Thyroid gland (tissue), 4 donors: ENCODE measurements around the gene RNF144A. TPM values are rescaled to one million over a fixed set of nuclear protein-coding genes. Genes with fewer than 3 reads are reported as not detected.
"Not testable (repeated sequence)": the region's sequence is repeated elsewhere in the genome, so short reads cannot be mapped to it uniquely, and the experiment has no call there.

Source experiments
- DNase-seq, 2 donors: peaks; one replicate each; pipeline ENCODE4 v3.0.0-alpha.2; 2019
- H3K27ac ChIP-seq, 3 donors: fragments of 200-600 bp; sonication (generic); 1 replicate in 2 of 3; 2 replicates in 1 of 3; pipeline ENCODE4 v1.5.1; 2016 to 2019; ENCODE audit warnings: mild to moderate bottlenecking in 1 of 3, moderate library complexity in 1 of 3
- H3K27me3 ChIP-seq: fragments of 200-600 bp; sonication (generic); one replicate; pipeline ENCODE4 v1.5.1; 2019
- H3K36me3 ChIP-seq, 2 donors: fragments of 200-600 bp; sonication (generic); one replicate each; pipeline ENCODE4 v1.5.1; 2016 to 2019
- H3K4me1 ChIP-seq, 2 donors: fragments of 200-600 bp; sonication (generic); one replicate each; pipeline ENCODE4 v1.5.1; 2017 to 2019
- H3K4me3 ChIP-seq, 3 donors: fragments of 200-600 bp; sonication (generic); replicated peaks in 1 of 3; 1 replicate in 2 of 3; 2 replicates in 1 of 3; pipeline ENCODE4 v1.5.1; 2016; ENCODE audit warnings: mild to moderate bottlenecking in 1 of 3
- H3K9me3 ChIP-seq: fragments of 200-600 bp; sonication (generic); one replicate; pipeline ENCODE4 v1.5.1; 2017
- POLR2A ChIP-seq, 2 donors: fragments of 450-650 bp; IDR thresholded peaks; one replicate each; pipeline ENCODE4 v1.6.1; 2017; ENCODE audit warnings: antibody characterized with exemption in 2 of 2, mild to moderate bottlenecking in 2 of 2, moderate library complexity in 1 of 2
- WGBS, 2 donors: methylation state at CpG; one replicate each; pipeline ENCODE4 v1.1.5; 2017; 5-methylcytosine and 5-hydroxymethylcytosine counted together
- intact Hi-C: fragments of 100-400 bp; cut with DNase I; formaldehyde crosslinking; loops from one replicate; pipeline ENCODE4 v1.15.1; 2023
- total RNA-seq, 4 donors: library from RNA; depleted of rRNA; stranded (reverse); fragments of >200 nt; gene quantifications; one replicate each; pipeline ENCODE4 v1.2.3, GENCODE V29; 2016
- TF ChIP-seq, protein P1 (sequence below), 6 experiments: fragments of 200-600 bp in 3 of 6; fragments of 450-650 bp in 3 of 6; sonication (generic) in 3 of 6; IDR thresholded peaks; one replicate each; pipeline ENCODE4 v1.5.1; 2016 to 2019; ENCODE audit warnings: antibody characterized with exemption in 6 of 6, mild to moderate bottlenecking in 2 of 6, inconsistent platforms in 1 of 6, moderate library complexity in 1 of 6

RNF144A gene
- total RNA-seq, 4 donors from 2014 or later = 8.0 to 12.2 (median 10.6) TPM

DNA sequence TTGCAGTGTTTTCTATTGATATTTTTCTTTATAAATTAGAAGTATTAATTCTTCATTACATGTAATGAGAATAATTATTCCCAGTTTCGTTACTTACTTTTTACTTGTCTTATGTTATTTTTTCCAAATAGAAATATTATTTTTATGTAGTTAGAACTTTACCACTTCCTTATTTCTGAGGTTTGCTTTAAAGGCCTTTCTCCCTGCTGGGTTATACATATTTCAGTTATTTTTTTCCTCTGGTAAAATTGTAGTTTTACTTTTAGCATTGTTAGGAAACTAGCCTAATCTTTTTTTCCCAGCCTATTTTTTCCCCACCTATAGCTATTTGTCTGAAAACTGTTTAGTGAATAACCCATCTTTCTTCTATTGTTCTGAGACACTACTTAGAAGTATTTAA, 17.1 kb downstream of the RNF144A start:
- no peaks in the 10 kb centered on the region for H3K9me3 ChIP-seq
- intact Hi-C loops = no loop called here
- TF ChIP-seq POLR2A (IDR thresholded peaks at IDR 0.05) = no peak
- TF ChIP-seq, protein P1, sequence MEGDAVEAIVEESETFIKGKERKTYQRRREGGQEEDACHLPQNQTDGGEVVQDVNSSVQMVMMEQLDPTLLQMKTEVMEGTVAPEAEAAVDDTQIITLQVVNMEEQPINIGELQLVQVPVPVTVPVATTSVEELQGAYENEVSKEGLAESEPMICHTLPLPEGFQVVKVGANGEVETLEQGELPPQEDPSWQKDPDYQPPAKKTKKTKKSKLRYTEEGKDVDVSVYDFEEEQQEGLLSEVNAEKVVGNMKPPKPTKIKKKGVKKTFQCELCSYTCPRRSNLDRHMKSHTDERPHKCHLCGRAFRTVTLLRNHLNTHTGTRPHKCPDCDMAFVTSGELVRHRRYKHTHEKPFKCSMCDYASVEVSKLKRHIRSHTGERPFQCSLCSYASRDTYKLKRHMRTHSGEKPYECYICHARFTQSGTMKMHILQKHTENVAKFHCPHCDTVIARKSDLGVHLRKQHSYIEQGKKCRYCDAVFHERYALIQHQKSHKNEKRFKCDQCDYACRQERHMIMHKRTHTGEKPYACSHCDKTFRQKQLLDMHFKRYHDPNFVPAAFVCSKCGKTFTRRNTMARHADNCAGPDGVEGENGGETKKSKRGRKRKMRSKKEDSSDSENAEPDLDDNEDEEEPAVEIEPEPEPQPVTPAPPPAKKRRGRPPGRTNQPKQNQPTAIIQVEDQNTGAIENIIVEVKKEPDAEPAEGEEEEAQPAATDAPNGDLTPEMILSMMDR (IDR thresholded peaks at IDR 0.05) = no peak

DNA sequence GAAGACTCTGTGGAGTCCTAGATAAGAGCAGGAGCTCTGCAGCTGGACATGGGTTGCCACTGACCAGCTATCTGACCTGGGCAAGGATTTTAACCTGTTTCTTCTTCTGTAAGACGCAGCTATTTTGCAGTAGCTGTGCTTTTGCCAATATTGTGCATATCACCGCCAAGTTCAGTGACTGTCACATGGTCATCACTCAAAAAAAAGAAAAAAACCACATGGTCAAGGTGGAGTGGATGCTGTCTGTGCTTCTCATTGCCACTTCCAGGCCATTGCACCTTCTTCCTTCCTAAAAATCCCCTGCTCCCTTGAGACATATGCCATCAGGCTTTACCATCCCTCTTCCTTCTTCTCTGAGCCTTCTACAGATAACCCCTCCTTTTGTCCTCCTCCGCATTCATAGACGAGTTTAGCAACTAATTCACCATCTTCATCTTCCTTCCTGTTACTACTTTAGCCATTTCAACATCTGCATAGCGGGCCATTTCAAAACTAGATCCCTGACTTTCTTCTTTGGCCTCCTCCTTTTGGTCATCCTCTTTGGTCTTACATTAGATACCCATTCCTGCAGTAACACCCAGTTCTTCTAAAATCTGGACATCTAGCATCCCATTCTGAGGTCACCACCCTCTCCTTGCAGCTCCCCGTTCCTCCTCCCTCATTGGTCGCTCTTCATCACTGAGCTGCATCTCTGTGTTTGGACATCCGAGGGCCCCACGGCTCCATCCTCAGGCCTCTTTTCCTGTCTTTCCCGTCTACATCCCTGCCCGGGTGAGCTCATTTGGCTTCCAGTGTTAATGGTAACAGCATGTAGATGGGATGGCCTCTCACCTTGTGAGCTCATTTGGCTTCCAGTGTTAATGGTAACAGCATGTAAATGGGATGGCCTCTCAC, 17.8 kb downstream of the RNF144A start:
- Histone ChIP-seq H3K36me3 (no peaks in the 10 kb centered on the region), H3K4me1 (no peaks in the 10 kb centered on the region), H3K27ac (no peak overlapping the region), H3K27me3 (no peaks in the 10 kb centered on the region), H3K4me3 (no peak overlapping the region), H3K9me3 (no peaks in the 10 kb centered on the region)
- DNase-seq = no peak
- TF ChIP-seq, protein P1 (IDR thresholded peaks at IDR 0.05) = no peak
- TF ChIP-seq POLR2A (IDR thresholded peaks at IDR 0.05) = no peak
- intact Hi-C loops = no loop called here
- 91% methylated on average over 11 of the region's 11 CpGs for WGBS, 2 donors

More for the DNA sequence above, 17.1 kb downstream of the RNF144A start:
- 90% methylated on average over 1 of the region's 1 CpG for WGBS, 2 donors
- Histone ChIP-seq H3K4me1 (no peaks in the 10 kb centered on the region), H3K36me3 (no peaks in the 10 kb centered on the region), H3K4me3 (no peak overlapping the region), H3K27ac (no peak overlapping the region), H3K27me3 (no peaks in the 10 kb centered on the region)
- DNase-seq = no peak

DNA sequence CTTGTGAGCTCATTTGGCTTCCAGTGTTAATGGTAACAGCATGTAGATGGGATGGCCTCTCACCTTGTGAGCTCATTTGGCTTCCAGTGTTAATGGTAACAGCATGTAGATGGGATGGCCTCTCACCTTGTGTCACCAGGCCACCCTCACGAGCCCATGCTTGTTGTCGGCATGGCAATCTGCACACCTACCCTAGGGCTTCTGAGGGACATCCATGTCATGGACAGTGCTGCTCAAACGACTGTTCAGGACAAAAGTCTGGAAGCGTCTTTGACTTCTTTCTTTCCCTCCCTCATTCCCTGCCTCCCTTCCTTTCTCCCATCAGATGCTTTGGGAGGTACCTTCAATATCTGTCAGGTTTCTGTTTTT, 18.4 kb downstream of the RNF144A start:
- DNase-seq, intact Hi-C loops, H3K4me1 ChIP-seq, H3K27ac ChIP-seq, H3K36me3 ChIP-seq, H3K27me3 ChIP-seq, H3K9me3 ChIP-seq, H3K4me3 ChIP-seq: not testable (repeated sequence)
- 88 to 89% methylated on average over 4 of the region's 4 CpGs for WGBS, 2 donors

DNA sequence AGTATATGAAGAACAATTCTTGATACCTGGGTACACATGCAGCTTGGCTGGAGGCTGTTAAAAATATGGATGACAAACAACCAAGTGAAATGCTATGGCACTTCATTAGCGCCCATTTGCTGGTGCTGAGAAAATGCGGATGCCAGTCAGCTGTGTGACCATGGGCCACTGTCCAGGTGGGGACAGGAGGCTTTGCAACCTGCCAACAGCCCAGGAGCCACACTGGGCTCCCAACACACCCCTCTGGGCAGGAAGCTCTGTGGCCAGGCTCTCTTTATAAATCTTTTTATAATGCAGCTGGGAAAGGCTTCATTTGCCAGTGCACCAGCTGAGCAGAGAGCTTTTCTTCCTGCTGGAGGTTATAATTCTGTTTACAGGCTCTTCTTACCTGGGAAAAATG, 19.9 kb downstream of the RNF144A start:
- H3K27ac ChIP-seq = no peak overlapping the region
- no peak for TF ChIP-seq POLR2A (IDR thresholded peaks at IDR 0.05)
- TF ChIP-seq, protein P1 (IDR thresholded peaks at IDR 0.05) = no peak
- 95 to 100% methylated on average over 2 of the region's 2 CpGs for WGBS, 2 donors
- H3K4me3 ChIP-seq = no peak overlapping the region
- H3K27me3 ChIP-seq = no peaks in the 10 kb centered on the region
- no peak for DNase-seq
- no peaks in the 10 kb centered on the region for H3K9me3 ChIP-seq
- intact Hi-C loops = no loop called here
- H3K36me3 ChIP-seq = no peaks in the 10 kb centered on the region
- no peaks in the 10 kb centered on the region for H3K4me1 ChIP-seq

DNA sequence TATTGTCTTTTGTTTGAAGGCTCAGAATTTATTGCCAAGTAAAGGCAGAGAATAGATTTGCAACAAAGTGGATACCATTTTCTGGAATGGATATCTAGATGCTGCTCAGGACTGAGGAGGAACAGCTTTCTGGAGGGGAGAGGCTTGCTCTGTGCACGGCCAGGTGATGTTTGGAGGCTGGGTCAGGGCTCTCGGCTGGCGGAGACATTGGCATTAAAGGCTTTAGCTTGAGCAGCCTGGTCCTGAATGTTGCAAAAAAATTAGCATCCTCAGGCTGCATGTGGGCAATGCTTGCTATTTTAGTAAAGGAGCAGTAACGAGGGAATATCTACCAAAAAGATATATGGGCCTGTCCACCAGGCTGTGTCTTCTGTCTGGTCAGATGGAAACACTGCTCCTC, 20.4 kb downstream of the RNF144A start:
- no peaks in the 10 kb centered on the region for H3K27me3 ChIP-seq
- H3K4me1 ChIP-seq = no peaks in the 10 kb centered on the region
- H3K9me3 ChIP-seq = no peaks in the 10 kb centered on the region
- intact Hi-C loops = no loop called here
- no peaks in the 10 kb centered on the region for H3K36me3 ChIP-seq
- no peak overlapping the region for H3K27ac ChIP-seq
- no peak for DNase-seq
- TF ChIP-seq, protein P1 (IDR thresholded peaks at IDR 0.05) = no peak
- no peak for TF ChIP-seq POLR2A (IDR thresholded peaks at IDR 0.05)
- 94 to 99% methylated on average over 4 of the region's 4 CpGs for WGBS, 2 donors
- H3K4me3 ChIP-seq = no peak overlapping the region
